Transverse colon (tissue), 4 donors: Measurements from ENCODE around the gene SMYD3. TPM values are rescaled to one million over a fixed set of nuclear protein-coding genes. Genes with fewer than 3 reads are reported as not detected.

Source experiments
- DNase-seq: peaks from one replicate; pipeline ENCODE4 v3.0.0-alpha.2; 2019
- H3K27ac ChIP-seq, 4 donors: fragments of 200-600 bp; sonication (generic); 2 replicates each; pipeline ENCODE4 v1.5.1; 2016 to 2018; ENCODE audit warnings: inconsistent platforms in 4 of 4
- H3K27me3 ChIP-seq: fragments of 200-600 bp; sonication (generic); 2 replicates; pipeline ENCODE4 v1.5.1; 2017; ENCODE audit warnings: inconsistent platforms
- H3K36me3 ChIP-seq, 4 donors: fragments of 200-600 bp; sonication (generic); 2 replicates each; pipeline ENCODE4 v1.5.1; 2017 to 2019; ENCODE audit warnings: inconsistent platforms in 4 of 4
- H3K4me1 ChIP-seq, 4 donors: fragments of 200-600 bp; sonication (generic); 2 replicates each; pipeline ENCODE4 v1.5.1; 2017 to 2020; ENCODE audit warnings: inconsistent platforms in 4 of 4
- H3K4me3 ChIP-seq, 4 donors: fragments of 200-600 bp; sonication (generic); 1 replicate in 1 of 4; 2 replicates in 3 of 4; pipeline versions ENCODE4 v1.5.1 to v1.6.1; 2017 to 2019; ENCODE audit warnings: inconsistent platforms in 4 of 4
- H3K9me3 ChIP-seq, 2 donors: fragments of 200-600 bp; sonication (generic); 2 replicates each; pipeline ENCODE4 v1.5.1; 2017 to 2019; ENCODE audit warnings: inconsistent platforms in 2 of 2
- EP300 ChIP-seq: sonication (generic); formaldehyde crosslinking; IDR thresholded peaks from one replicate; pipeline ENCODE4 v1.6.1; 2017; ENCODE audit warnings: antibody characterized with exemption, low read depth
- POLR2A ChIP-seq: fragments of 450-650 bp; IDR thresholded peaks from one replicate; pipeline ENCODE4 v1.6.1; 2016; ENCODE audit warnings: antibody characterized with exemption, mild to moderate bottlenecking, moderate library complexity
- POLR2AphosphoS5 ChIP-seq, 3 donors: sonication (generic); formaldehyde crosslinking; IDR thresholded peaks; one replicate each; pipeline ENCODE4 v1.6.1; 2016; ENCODE audit warnings: antibody characterized with exemption in 3 of 3
- WGBS, 2 donors: methylation state at CpG; one replicate each; pipeline ENCODE4 v1.1.5; 2018; ENCODE audit warnings: low coverage in 1 of 2; 5-methylcytosine and 5-hydroxymethylcytosine counted together
- in situ Hi-C, 4 donors: fragments of 200-750 bp; cut with MboI; loops; one replicate each; pipeline versions ENCODE4 v1.15.0 to v1.15.1; 2017; ENCODE audit warnings: low sequenced_read_pairs in 3 of 4, low pct_ligation_motif_present in 1 of 4, low pct_unique_long_range_greater_than_20kb in 1 of 4
- intact Hi-C: fragments of 100-400 bp; cut with DNase I; formaldehyde crosslinking; loops from one replicate; pipeline ENCODE4 v1.15.1; 2023; ENCODE audit warnings: low total_unique reads
- total RNA-seq, 4 donors: library from RNA; depleted of rRNA; stranded (reverse); fragments of >200 nt; gene quantifications; one replicate each; pipeline ENCODE4 v1.1.0, GENCODE V29; 2016
- TF ChIP-seq, protein P1 (sequence below), 5 experiments: fragments of 200-600 bp in 3 of 5; fragments of 450-650 bp in 2 of 5; sonication (generic) in 3 of 5; IDR thresholded peaks; 1 replicate in 2 of 5; 2 replicates in 3 of 5; pipeline ENCODE4 v1.5.1; 2016 to 2017; ENCODE audit warnings: antibody characterized with exemption in 5 of 5, inconsistent platforms in 3 of 5, mild to moderate bottlenecking in 2 of 5, moderate library complexity in 1 of 5

SMYD3 gene
- total RNA-seq, 4 donors from 2014 or later: 10.5 to 31.3 (median 25.8) TPM

DNA sequence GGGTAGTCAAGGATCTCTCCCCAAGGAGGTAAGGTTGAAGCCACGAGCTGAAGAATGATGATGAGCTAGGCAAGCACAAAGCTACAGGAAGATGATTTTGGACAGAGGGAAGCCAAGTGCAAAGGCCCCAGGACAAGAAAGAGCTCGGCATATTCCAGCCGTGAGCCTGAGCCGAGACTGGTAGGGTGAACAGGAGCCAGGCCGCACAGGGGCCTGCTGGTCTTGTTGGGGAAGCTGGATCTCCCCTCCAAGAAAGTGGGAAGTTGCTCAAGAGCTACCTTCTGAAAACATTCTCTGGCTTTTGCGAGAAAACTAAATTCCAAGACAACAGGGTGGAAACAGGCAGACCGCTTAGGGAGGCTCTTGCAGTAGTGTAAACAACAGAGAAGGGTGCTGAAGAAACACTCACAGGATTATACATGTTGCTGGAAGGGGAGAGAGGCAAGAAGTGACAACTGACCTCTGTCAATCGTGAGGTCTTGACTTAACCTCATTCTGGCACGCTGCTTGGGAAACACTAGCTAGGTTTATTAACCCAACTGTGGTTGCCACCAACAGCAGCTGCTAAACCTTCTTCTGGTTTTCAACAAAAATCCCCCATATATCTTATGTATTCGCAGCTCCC, 625.2 kb downstream of the SMYD3 start:
- Histone ChIP-seq H3K27me3 (no peaks in the 10 kb centered on the region), H3K9me3 (no peaks in the 10 kb centered on the region), H3K4me1 (no peaks in the 10 kb centered on the region), H3K4me3 (no peak overlapping the region), H3K36me3 (no peaks in the 10 kb centered on the region), H3K27ac (no peak overlapping the region)
- WGBS, 2 donors: 85 to 90% methylated on average over 8 to 10 of the region's 10 CpGs
- in situ Hi-C loops: no loop called here
- DNase-seq: no peak
- TF ChIP-seq POLR2A (no peak), POLR2AphosphoS5 (IDR thresholded peaks at IDR 0.05) (no peak), EP300 (no peak)
- TF ChIP-seq, protein P1, sequence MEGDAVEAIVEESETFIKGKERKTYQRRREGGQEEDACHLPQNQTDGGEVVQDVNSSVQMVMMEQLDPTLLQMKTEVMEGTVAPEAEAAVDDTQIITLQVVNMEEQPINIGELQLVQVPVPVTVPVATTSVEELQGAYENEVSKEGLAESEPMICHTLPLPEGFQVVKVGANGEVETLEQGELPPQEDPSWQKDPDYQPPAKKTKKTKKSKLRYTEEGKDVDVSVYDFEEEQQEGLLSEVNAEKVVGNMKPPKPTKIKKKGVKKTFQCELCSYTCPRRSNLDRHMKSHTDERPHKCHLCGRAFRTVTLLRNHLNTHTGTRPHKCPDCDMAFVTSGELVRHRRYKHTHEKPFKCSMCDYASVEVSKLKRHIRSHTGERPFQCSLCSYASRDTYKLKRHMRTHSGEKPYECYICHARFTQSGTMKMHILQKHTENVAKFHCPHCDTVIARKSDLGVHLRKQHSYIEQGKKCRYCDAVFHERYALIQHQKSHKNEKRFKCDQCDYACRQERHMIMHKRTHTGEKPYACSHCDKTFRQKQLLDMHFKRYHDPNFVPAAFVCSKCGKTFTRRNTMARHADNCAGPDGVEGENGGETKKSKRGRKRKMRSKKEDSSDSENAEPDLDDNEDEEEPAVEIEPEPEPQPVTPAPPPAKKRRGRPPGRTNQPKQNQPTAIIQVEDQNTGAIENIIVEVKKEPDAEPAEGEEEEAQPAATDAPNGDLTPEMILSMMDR (IDR thresholded peaks at IDR 0.05): no peak
- intact Hi-C loops: no loop called here

DNA sequence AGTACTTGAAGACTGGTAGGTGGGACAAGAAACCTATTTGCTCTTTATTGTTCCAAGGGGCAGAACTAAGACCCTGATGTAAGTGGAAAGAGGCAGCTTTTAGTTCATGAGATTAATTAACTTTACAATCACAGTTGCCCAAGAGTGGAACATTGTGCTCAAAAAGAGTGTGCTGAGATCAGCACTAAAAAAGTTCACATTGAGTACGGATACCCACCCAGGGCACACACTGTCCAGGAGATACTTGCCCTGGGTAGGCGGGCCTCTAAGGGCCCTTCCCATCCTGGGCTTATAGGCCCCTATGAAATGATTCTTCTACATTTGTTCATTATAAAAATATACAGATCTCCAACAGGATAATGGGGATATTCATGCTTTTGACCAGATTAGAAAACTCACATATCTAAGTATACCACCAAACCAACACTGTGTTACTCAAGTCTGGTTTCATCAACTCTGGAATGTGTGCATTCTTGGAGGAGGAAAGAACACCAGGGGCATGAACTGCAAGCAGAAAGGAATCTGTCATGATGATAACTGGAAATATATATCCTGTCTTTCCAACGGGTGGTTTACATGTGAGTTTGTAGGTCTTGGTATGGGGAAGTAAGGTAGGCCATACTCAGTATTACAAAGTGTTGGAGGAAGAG, 626.2 kb downstream of the SMYD3 start:
- Histone ChIP-seq H3K27me3 (no peaks in the 10 kb centered on the region), H3K36me3 (no peaks in the 10 kb centered on the region), H3K9me3 (no peaks in the 10 kb centered on the region), H3K27ac (no peak overlapping the region), H3K4me1 (peaks cover 0 to 3% (median 0%) of the 10 kb centered on the region in 4 donors), H3K4me3 (no peak overlapping the region)
- DNase-seq: no peak
- WGBS, 2 donors: 75 to 90% methylated on average over 3 of the region's 3 CpGs
- TF ChIP-seq POLR2A: no peak
- TF ChIP-seq, protein P1 (IDR thresholded peaks at IDR 0.05): no peak
- TF ChIP-seq EP300: no peak
- no peak for TF ChIP-seq POLR2AphosphoS5 (IDR thresholded peaks at IDR 0.05)
- intact Hi-C loops (no loop called here), in situ Hi-C loops (no loop called here)

DNA sequence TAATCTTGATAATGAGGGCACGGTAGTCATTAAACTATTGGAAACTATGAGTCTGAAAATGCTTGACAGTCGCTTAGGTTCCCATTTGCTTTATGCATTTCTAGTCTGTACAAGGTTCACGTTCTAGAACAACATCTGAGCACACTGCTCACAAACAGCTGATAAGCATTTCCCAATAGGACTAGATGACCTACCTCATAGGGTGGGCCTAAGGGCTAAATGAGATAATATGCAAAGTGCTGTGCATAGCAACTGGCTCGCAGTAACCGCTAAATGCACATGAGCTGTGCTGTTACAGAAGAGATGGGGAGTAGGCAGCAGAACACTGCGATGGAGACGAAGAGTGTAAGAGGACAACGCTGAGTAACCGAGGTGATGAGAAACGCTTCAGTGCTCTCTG, 628.0 kb downstream of the SMYD3 start:
- Histone ChIP-seq H3K4me1 (peaks cover 0 to 20% (median 5%) of the 10 kb centered on the region in 4 donors), H3K9me3 (no peaks in the 10 kb centered on the region), H3K27me3 (no peaks in the 10 kb centered on the region), H3K27ac (no peak overlapping the region), H3K4me3 (no peak overlapping the region), H3K36me3 (no peaks in the 10 kb centered on the region)
- intact Hi-C loops: no loop called here
- WGBS, 2 donors: 96 to 100% methylated on average over 4 to 10 of the region's 10 CpGs
- no peak for DNase-seq
- TF ChIP-seq POLR2A (no peak), EP300 (no peak), POLR2AphosphoS5 (IDR thresholded peaks at IDR 0.05) (no peak)
- TF ChIP-seq, protein P1 (IDR thresholded peaks at IDR 0.05): no peak
- in situ Hi-C loops: no loop called here

DNA sequence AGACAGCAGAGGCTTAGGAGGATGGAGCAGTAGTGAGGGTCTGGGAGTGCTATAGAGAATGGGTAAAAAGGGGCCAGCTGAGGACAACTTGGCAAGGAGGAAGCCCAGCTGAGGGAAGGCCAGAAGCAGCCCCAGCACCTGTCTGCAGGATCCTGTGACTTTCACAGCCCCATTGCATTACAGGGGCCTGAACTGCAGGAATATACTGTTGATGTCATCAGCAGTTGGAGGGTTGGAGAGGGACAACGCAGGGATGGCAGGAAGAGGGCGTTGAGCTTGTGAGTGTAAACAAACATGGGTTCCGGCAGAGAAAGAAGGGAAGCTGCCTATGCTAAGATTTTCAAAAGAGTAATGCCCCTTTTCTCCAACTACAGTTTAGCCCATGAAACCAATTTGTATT, 628.5 kb downstream of the SMYD3 start:
- DNase-seq: no peak
- TF ChIP-seq, protein P1 (IDR thresholded peaks at IDR 0.05): no peak
- TF ChIP-seq EP300: no peak
- TF ChIP-seq POLR2A: no peak
- TF ChIP-seq POLR2AphosphoS5 (IDR thresholded peaks at IDR 0.05): no peak
- H3K4me3 ChIP-seq: no peak overlapping the region
- in situ Hi-C loops (no loop called here), intact Hi-C loops (no loop called here)
- WGBS, 2 donors: 89 to 90% methylated on average over 3 of the region's 3 CpGs
- H3K27me3 ChIP-seq: no peaks in the 10 kb centered on the region
- H3K36me3 ChIP-seq: no peaks in the 10 kb centered on the region
- H3K4me1 ChIP-seq: peaks cover 0 to 20% (median 5%) of the 10 kb centered on the region in 4 donors
- H3K27ac ChIP-seq: no peak overlapping the region
- H3K9me3 ChIP-seq: no peaks in the 10 kb centered on the region
